GM18511 (cell line): Measurements from ENCODE around the gene CST7.

ENCODE experiments used
- ATAC-seq: cut with Tn5 transposase; IDR thresholded peaks from one replicate; pipeline ENCODE4 v1.9.1; 2021; ENCODE audit warnings: mild to moderate bottlenecking, moderate library complexity; ENCODE audit not compliant: unreplicated experiment

Gene CST7

DNA sequence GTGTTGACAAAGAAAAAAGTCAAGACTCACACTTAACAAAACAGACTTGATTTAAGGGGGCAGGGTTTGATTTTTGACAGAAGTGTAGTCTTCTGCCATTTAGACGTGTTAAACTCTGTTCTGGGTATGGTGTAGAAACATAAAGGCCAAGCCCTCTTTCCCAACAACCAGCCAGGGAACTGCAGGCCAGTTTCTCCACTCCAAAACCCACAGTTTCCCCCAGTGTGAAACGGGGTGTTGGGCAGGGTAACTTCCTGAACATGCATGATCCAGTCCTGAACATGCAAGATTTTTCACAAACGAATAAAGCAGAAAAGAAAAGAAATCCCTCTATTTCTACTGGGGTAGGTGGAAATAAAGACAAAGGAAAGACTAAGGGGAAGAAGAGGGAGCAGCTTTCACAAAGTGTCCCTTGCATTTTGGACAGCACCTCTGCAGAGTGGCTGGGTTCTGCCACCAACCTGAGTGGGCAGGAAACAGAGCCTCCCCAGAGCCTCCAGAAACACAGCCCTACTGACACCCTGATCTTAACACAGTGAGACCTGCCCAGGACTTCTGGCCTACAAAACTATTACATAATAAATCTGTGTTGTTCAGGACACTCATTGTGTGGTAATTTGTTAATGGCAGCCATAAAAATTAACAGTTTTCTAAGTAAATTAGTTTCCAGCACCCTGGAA is 36.0 kb downstream of the CST7 start:
- no peak for ATAC-seq

DNA sequence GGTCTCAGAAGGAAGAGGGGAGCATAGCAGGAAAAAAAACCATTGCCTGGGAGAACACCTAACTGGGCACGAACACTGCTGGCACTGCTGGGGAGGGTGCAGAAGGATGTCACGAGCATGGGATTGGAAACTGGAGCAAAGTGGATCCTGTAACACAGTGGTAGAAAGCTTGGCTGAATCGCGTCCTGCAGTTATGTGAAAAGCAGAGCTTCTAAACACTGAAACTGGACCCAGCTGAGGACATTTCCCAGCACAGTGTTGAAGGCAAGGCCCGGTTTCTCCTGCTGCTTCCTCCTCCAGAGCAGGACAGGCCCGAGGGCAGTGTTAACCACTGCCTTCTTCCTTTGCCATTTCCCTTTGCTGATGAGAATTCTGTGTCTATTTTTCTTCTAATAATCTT is 36.7 kb downstream of the CST7 start:
- ATAC-seq, result no peak

DNA sequence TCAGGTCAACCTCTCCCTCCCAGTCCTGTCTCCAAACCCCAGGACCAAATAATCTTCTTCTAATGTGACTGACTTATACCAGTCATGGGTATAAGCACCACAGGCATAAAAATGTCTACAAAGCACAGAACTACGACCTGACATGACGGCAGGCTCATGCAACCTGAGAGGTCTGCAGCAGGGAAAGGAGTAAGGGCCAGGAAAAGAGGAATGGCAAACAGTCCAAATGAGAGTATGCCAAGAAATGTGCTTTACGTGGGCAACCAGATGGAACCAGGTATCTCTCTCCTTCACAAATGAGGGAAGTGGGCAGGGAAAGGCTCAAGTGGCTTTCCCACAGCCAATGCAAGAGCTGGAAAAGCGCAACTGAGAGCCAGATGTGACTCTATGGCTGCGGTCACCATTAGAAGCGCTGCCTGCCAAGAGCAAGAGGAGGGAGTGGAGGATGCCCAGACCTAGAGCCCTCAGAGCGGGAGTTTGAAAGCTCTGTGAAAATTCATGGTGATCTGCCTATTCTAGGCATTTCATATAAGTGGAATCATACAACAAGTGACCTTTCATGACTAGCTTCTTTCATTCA is 37.5 kb downstream of the CST7 start:
- ATAC-seq, result no peak

DNA sequence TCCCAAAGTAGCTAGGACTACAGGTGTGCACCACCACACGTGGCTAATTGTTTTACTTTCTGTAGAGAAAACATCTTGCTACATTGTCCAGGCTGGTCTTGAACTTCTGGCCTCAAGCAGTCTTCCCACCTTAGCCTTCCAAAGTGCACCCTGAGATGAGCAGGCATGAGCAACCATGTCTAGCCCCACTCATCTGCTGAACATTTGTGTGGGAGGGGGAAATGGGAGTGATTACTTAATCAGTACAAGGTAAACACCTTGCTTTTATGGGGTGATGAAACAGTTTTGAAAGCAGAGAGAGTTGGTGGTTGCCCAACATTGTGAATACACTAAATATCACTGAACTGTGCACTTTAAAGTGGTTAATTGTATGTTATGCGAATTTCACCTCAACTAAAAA is 38.2 kb downstream of the CST7 start:
- no peak for ATAC-seq

DNA sequence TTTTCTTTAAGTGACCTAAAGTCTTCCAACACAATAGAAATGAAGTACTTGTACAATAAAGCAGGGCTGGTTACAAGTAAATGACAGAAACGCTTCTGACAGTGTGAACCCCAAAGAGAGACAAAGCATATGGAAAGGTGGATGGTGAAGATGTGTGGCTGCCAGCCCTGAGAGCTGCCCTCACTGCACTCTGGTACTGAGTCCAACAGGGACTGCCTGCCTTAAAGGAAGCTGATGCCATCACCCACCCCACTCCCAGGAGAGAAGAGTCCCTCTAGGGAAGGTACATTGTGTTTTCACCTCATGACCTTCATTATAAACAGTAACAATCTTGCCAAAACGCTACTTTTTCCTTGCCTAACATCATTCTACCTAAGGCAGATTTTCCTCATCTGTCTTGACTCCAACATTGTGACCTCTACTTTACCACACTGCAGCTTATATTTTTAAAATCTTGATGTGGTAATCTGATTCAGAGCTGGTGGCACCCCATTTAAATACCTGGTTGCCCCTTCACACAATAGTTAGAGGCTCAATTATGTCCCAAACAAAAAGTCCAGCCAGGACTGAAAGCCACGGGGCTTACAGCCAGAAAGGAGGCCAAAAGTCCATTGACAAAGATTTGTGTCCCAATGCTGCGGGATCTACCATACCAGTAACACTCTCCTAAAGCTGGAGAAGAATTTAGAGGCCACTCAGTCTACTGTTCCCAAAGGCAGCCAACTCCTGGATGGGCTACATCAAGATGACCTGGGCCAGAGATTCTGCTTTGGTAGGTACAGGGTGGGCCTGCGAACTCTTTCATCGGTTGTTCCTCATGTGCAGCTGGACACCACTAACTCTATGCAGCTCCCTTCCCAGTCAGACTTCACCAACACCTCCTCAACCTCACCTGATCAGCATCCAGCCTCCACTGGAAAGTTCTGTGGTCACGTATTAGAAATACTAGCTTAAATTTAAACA is 39.1 kb downstream of the CST7 start:
- no peak for ATAC-seq

DNA sequence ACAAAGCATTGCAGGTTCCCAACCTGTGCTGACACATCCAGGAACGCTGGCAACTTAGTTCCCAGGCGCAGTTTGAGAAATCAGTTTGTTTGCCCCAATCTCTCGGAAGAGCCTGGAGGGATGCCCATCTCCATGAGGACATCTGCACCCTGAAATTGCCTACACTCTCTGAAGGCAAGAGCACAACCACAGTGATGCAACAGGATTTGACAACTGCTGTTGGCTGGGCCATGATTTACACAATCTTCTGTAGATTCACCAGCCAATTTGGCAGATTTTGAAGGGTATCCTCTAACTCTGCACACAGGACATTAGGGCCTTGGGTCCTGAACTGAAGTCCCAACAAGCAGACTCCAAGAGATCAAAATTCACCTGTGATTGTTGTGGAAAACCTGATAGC is 40.1 kb downstream of the CST7 start:
- ATAC-seq, result no peak

DNA sequence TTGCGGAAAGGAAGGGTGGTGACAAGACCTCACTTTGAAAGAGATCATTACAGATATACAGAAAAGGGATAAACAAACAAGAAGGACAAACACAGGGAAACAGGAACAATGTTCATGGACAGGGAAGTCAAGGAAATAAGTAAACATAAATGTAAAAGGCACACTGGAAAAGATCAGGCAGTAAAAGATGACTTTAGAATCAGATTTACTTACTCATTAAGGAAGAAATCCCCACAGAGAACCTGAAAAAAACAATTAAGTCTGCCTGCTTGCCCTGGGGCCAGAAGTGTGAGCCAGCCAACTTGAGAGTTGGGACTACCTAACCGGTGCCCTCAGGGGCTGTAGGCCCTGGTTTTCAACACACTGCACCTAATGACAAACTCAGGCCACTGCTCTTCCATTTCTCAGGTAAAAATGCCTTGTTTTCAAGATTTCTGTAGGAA is 41.8 kb downstream of the CST7 start:
- no peak for ATAC-seq

DNA sequence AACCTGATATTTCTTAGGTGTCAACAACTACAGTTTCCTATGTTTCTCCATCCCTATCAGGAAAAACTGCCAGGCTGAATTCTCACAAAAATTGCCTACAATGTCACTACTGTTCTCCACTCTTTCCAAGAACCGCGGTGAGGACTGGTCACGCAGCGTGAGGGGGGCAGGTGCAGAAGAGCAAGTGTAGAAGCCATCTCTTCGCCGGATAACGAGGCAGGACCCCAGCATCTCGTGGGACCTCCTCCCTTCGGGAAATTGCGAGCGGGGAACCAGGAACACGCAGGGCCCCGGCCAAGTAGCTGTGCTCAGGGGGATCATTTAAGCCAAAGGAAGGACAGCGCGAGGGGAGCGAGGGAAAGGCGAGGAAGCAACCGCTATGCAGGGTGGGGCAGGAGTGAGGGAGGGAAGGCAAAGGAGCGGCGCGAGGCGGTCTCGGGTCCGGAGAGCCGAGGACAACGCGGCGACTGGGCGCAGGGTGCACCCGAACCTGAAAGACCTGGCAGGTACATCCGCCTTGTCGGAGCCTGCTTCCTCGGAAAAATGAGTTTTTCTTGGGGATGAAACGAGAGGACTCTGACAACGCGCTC is 42.9 kb downstream of the CST7 start:
- peak; percentile 38 for ATAC-seq

DNA sequence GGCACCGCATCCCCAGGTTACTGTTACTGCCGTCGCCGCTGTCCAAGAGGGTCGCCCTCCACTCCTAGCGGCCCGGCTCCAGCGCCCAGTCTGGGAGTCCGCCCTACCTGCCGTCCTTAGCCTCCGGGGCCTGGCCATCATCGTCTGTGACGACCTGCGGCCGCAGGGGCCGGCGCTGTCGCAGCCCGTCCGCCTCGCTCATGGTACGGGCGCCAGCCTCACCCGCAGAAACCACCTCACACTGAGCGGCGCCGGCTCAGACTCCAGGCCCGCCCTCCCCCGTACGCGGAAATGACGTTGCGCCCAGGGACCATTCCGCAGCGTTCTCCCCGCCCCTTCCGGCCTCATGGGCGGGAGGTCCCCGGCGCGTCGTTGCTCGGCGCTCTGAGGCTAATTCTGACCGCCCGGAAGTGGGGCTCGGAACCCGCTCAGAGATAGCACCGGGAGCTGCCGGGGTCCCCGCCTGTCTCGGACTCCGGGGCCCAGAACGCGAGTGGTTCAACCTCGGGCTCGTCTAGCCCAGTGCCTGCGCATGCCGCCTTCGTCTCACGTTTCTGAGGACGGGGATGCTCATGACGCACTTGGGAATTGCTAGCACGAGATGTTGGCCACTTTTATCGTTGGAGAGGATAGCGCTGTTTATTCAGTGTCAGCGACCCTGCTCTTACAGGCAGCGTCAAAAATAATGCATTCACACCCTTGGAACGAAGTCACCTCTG is 43.6 kb downstream of the CST7 start, which contains the start of gene APMAP:
Gene APMAP, minus strand, starts transcription at position 265 of the 719 bp plus-strand sequence. Its CDS starts 63 bp downstream, at position 202.
- ATAC-seq, result peak; percentile 96

DNA sequence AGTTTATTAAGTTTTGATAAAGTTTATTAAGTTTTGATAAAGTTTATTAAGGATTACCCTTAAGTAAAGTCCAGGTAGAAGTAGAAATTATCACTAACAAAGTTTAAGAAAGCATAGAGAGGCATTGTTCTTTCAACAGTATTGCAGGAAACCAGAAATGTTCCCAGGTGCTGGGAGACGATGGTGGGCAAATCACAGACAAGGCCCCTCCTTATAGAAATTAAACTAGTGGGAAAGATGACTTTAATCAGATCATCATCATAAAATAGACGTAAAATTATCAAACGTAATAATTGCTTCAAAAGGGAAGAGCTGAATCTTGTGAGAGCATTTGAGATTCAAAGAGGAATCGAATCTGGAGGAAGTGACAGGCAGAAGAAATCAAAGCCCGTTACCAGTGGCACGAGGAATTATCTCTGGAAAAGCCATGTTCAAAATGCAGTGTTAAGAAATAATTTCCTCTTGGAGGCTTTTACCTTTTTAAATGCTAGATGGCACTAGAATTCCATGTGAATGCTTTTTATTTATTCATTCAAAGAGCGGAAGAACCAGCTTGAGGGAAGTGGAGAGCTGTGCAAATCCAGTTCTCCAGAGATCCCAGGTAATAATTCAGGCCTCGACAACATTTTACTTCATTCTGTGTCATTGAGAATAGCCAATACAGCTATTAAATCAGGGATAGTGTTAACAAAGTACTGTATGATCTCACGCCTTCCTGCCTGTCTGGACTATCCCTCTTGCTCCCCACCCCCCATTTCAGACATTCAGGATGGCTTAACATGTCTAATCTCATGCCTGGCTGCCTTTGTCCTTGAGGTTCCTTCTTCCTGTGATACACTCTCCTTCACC is 44.5 kb downstream of the CST7 start:
- ATAC-seq, result no peak

DNA sequence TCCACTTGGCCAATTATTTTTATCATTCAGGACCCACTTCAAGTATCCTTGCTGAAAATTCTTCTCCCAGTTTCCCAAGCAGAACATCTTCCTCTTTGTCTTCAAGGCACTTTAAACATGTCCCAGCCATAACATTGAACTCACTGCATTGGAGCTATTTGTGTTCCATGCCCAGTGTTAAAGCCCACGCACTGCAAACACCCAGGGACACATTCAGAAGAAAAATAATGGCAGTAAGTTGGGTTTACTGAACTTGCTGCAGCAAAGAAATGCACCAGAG is 45.1 kb downstream of the CST7 start:
- ATAC-seq, result no peak

DNA sequence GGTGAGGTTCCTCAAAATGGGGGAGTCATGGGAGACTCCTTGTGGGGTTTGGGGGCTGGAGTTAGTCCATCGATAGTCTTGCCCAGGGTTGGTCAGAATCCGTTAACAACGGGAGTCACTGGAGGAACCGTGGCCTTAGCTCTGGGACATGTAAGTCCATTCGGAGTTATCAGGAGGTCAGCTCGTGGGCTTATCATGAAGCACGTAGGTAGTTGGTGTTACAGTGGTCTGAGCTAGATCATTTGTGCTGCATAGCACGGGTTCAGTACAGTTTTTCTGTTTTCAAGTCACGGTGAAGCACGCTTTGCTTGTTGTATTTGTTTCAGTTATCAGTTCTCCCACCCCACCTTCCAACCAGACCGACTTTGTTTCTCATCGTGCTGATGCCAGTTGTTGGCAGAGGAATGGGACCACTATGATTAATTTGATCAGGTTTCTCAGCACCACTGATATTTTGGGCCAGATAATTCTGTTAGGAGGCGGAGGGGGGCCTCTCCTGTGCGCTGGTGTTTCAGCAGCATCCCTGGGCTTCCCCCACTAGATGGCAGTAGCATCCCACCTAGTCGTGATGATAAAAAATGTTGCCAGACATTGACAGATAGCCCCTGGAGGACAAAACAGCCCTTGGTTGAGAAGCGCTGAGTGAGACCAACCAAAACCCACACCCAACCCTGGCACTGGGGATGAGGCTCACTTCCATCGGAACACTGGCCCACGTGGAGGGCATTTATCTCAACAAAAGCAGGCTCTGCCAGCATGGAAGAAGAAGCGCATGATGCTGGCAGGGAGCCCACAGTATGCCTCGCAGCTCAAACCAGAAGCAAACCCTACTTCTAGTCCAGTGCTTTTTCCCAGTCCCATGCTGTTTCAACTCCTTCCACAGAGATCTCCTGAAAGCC is 45.6 kb downstream of the CST7 start:
- ATAC-seq, result peak; percentile 29

DNA sequence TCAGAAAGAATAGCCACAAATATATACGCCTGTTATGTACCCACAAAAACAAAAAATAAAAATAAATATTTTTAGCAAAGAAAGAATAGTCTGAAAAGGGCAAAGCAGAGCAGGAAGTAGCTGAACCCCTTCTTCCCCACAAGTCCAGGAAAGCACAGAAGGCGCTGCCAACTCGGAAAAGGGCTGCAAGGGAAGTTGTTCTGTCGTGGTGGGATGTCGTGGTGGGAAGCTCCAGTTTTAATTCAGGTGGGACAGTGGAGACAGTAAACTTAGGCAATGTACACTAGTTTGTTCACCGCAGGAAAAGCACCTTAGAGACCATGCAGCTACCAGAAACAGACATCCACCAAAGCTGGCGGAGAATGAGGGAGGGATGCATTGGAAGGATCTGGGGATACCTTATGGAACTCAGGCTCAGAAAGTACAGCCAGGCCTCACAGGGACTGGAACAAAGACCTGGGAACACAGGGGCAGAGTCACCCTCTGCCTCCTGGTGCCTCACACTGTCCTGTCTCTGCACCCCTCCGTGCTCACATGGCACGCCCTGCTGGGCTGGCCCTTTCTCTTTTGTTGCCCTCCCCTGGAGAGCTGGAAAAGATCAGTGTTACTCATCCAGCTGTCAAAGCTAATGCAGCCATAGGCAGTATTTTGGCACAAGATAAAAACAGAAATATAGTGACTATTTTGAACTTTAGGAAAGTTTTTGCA is 46.8 kb downstream of the CST7 start:
- no peak for ATAC-seq

DNA sequence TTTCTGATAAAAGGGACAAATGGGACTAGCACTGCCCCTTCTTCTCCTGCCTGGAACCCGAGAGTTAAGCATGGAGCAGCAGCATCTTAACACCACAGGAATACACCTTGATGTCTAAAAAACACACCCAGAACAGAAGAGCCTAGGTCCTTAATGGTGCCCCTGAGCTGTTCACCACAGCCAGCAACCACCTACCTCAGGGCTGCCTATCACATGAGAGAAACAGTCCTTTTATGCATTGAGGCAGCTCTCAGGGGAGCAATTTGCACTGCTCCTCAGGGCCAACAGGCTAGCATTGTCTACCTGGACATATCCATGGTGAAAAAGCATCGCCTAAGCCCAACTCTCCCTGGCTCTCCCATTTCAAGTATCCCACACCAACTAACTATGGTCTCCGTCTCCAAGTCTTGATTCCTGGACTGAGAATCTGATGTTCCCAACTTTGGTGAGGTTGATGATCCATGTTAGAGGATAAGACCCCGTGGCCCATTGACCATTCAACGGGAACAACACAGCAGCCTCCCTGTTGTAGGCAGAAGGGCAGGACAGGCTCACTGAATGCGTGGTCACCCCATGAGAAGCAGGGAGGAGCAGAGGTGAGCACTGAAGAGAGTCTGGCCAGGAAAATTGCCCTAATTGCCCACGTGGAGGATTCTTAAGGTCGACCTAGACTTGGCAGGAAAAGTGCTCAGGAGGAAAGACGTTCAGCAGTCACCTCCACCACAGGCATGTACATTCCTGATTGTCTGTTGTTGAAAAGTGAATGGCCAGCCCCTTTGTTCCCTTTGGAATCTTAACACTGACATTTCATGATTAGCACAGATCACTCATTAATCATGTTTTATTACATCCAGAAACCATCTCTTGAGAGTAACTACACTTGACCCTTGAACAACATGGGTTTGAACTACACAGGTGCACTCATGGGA is 47.6 kb downstream of the CST7 start:
- no peak for ATAC-seq

DNA sequence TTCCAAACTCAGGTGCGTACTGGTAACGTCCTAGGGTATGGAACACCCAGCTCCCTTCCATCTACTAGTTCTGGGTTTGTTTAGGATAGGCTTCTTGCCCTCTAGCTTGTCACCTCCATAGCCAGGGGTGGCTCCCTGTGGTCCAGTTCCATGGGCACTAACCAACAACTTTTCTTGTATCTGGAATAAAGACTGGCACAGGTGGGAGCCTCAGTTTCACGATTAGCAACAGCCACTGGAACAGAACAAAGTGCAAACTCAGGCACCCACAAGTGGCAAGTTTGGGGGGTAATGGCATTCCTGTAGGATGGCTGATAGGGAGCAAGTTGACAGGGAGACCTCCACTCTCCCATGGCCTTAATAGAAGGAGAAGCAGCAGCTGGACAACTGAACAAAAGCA is 49.1 kb downstream of the CST7 start:
- ATAC-seq, result no peak

DNA sequence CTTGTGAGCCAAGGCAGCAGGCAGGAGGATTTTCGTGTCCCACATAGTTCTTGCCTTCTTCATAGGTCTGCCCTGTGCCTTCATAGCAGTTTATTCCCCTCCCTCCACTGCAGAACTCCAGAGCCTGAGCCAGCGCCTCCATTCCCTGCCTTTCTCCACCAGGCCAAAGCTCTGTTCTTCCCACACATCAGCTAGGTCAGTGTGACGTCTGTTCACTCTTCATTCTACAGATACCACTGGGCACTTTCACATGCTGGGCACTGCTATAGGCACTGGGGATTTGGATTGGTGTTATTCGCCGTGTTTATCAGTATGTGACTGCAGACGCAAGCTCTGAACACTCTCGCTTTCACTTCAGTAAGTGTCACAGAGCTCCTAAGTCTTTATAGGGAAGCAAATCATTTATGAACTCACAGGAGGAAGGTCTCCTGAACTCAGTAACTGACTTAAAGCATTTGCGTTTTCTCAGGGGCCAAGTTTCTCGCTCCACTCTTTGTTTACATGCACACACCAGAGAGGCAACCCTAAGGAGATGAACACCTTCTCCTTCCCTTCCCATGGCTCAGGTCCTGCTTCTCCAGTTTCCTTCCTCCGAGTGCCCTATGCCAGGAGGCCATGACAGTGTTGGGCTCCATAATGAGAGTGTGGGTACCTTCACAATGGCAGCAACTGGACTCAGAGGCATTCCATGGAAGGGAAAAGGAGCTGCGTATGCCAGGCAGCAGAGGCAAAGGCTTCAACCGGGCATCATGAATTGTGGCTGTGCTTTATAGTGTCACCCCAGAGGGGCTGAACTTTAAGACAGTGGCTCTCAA is 49.8 kb downstream of the CST7 start:
- ATAC-seq, result no peak
